Esophagus muscularis mucosa (tissue), 3 donors: Measurements from ENCODE around the gene GFPT2.

Experiments
- CTCF ChIP-seq, 3 experiments: fragments of 200-600 bp in 2 of 3; fragments of 450-650 bp in 1 of 3; sonication (generic) in 2 of 3; IDR thresholded peaks; one replicate each; pipeline ENCODE4 v1.5.1; 2017 to 2019; ENCODE audit warnings: antibody characterized with exemption in 3 of 3, mild to moderate bottlenecking in 2 of 3, moderate library complexity in 1 of 3
- EP300 ChIP-seq: sonication (generic); formaldehyde crosslinking; IDR thresholded peaks from one replicate; pipeline ENCODE4 v1.6.1; 2017; ENCODE audit warnings: antibody characterized with exemption

GRCh38 chr5:180330270-180330648 lies 22.9 kb downstream of the GFPT2 start:
- no peak for TF ChIP-seq EP300
- no peak for TF ChIP-seq CTCF (IDR thresholded peaks at IDR 0.05)
